Activated CD4-positive, CD25-positive, alpha-beta regulatory T cell treated with anti-CD3 and anti-CD28 coated beads, Interleukin-2, amount 50 U/mL, for 72 hours (primary cell): ENCODE data around the gene PDLIM1.
A peak's percentile ranks its signal among the peaks of the same experiment; 100 is the strongest.
"Not testable (repeated sequence)": the region's sequence is repeated elsewhere in the genome, so short reads cannot be mapped to it uniquely, and the experiment has no call there.

Source experiments
- DNase-seq: peaks from one replicate; pipeline ENCODE4 v3.0.0; 2021

PDLIM1 gene

GRCh38 chr10:95262763-95263518, 27.9 kb downstream of the PDLIM1 start:
- DNase-seq, result no peak

- DNase-seq, result no peak
Measured at GRCh38 chr10:95261926-95262325, 28.9 kb downstream of the PDLIM1 start.

DNA sequence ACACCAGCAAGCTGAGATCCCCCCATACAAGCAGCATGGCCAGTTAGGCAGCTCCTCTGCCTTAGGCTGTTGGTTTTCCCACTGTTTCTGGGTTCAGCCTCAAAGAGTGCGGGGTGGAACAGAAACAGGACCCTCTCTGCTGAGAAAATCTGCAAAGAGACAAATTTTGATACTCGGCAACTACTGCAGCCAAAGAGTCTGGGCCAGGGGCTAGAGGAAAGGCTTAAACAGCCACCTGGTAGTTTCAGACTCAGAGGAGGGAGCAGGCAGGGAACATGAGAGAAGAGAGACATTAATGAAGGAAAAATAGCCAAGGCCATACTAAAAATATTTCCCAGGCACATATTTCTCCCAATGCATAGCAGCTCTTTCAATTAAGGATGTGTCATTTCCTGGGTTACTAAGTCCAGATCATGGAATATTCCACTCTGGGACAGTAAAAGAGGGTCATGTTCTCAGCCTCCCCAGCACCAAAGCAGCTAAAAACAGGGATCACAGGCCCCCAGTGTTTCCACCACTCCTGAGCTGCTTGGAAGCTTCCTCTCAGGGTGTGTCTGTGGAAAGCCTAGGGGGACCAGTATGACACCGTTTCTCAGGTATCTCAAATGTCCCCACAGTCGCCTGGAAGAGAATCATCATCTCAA, 29.8 kb downstream of the PDLIM1 start:
- no peak for DNase-seq

GRCh38 chr10:95260397-95260881, 30.4 kb downstream of the PDLIM1 start:
- no peak for DNase-seq

DNA sequence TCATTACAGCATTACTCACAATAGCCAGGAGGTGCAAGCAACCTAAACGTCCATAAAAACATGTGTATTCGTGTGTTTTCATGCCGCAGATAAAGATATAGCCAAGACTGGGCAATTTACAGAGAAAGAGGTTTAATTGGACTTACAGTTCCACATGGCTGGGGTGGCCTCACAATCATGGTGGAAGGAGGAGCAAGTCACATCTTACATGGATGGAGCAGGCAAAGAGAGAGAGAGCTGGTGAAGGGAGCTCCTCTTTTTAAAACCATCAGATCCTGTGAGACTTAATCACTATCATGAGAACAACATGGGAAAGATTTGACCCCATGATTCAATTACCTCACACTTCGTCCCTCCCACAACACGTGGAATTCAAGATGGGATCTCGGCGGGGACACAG, 33.0 kb downstream of the PDLIM1 start:
- DNase-seq, result no peak

DNA sequence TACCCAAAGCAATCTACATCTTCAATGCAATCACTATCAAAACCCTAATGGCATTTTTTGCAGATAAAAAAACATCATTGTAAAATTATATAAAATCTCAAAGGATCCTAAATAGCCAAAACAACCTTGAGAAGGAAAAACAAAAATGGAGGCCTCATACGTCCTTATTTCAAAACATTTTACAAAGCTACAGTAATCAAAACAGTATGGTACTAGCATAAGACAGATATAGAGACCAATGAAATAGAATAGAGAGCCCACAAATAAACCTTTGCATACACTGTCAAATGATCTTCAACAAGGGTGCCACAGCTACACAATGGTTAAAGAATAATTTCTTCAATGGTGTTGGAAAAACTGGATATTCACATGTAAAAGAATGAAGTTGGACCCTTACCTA, 34.5 kb downstream of the PDLIM1 start:
- DNase-seq, result no peak

DNA sequence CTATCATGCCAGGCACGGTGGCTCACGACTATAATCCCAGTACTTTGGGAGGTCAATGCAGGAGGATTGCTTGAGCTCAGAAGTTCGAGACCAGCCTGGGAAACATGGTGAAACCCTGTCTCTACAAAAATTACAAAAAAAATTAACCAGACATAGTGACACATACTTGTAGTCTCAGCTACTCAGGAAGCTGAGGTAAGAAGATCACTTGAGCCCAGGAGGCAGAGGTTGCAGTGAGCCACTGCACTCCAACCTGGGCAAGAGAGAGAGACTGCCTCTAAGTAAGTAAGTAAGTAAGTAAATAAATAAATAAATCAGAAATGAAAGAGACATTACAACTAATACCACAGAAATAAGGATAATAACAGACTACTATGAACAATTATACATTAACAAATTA, 36.2 kb downstream of the PDLIM1 start:
- no peak for DNase-seq

- no peak for DNase-seq
Measured at GRCh38 chr10:95253686-95254085, 37.1 kb downstream of the PDLIM1 start.

- DNase-seq, result no peak
Measured at GRCh38 chr10:95253007-95253406, 37.8 kb downstream of the PDLIM1 start.

GRCh38 chr10:95250856-95251255, 39.9 kb downstream of the PDLIM1 start:
- no peak for DNase-seq

- DNase-seq, result no peak
Measured at GRCh38 chr10:95249467-95249866, 41.3 kb downstream of the PDLIM1 start.

- no peak for DNase-seq
Measured at GRCh38 chr10:95248989-95249388, 41.8 kb downstream of the PDLIM1 start.

- no peak for DNase-seq
Measured at GRCh38 chr10:95247881-95248583, 42.8 kb downstream of the PDLIM1 start.

DNA sequence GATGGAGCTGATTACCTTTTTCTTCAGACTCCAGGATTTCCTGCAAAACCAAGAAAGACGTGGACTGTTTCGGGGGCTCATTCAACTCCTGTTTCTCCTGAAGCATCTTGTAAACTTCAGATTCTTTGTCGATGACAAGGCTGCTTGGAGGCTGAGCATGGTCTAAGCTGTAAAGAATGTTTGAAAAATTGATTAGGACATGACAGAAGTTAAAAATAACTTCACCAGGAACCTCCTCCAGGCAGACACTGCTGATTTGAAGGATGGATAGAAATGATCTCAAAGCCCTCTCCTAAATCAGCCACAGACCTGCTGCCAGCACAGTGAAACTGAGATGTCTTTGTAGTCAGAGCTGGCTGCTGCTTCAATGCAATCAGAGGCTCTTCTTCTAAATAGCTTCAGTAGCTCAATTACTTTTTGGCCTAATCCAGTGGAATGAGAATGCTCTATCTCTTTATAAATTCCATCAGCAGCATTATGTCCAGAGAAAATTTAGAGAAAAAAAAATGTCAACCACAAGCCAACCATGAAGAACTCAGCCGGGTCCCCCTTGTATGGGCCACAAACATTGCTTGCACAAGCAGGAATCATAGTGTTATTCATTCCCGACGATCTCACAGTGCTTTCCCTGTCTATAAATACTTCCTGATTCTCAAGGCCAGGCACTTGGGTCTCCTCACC, 43.5 kb downstream of the PDLIM1 start:
- DNase-seq, result no peak

- DNase-seq, result peak; percentile 60
Measured at GRCh38 chr10:95246582-95247051, 44.2 kb downstream of the PDLIM1 start.

- no peak for DNase-seq
Measured at GRCh38 chr10:95245425-95246055, 45.3 kb downstream of the PDLIM1 start.

GRCh38 chr10:95244152-95244551, 46.7 kb downstream of the PDLIM1 start:
- DNase-seq, result no peak

- no peak for DNase-seq
Measured at GRCh38 chr10:95243318-95243617, 47.5 kb downstream of the PDLIM1 start.

DNA sequence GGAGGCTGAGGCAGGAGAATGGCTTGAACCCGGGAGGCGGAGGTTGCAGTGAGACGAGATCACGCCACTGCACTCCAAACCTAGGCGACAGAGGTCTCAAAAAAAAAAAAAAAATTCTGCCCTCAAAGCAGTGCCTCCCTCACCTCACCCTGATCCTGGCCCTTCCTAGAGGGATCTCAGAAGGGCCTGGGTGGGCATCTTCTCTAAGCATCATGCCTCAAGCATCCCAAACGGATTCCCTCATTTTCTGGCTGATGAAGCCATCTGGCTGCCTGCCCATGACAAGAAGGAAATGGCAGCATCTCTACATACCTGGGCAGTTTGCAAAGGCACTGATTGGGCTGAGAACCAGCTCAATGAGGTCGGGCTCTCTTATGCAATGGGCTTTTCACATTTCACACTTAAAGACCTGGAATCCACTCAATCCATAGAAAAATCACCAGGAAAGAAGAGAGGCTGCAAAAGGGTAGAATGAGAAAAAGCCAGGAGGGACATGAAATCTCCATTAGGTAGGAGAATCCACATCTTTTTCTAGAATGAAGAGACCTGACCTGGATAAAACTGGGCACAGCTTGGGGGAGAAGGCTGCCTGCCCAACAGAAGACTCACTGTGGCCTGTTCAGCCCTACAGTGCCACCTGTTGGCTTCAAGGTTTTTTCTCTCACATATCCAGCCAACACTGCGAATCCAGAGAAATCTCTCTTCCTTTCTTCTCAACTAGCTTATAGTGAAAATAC, 48.1 kb downstream of the PDLIM1 start:
- DNase-seq, result no peak

DNA sequence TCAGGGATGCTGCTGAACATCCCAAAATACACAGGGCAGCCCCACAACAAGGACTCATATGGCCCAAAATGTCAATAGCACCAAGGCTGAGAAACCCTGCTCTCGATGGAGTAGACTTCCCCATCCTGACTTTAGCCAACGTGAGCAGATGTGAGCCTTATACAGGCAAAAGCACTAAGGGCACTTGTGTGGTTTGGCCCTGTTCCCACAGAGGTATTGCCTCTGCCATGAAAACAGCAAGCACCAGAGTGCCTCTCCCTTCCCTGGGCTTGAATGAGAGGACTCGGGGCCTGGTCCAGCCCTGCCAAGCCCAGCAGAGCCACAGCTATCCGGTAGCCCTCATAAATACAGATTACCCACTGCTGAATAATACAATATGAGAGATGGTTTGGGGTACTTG, 49.3 kb downstream of the PDLIM1 start:
- DNase-seq, result no peak

GRCh38 chr10:95240811-95241210, 50.0 kb downstream of the PDLIM1 start:
- no peak for DNase-seq

GRCh38 chr10:95240096-95240495, 50.7 kb downstream of the PDLIM1 start:
- not testable (repeated sequence) for DNase-seq
